ENCODE results near the gene HLF. TPM values are rescaled to one million over a fixed set of nuclear protein-coding genes. Genes with fewer than 3 reads are reported as not detected.
A peak's percentile ranks its signal among the peaks of the same experiment; 100 is the strongest.

Gene HLF
- total RNA-seq, 3 donors from 2014 or later, result 0.98 to 1.6 (median 1.0) TPM

- H3K27me3 Mint-ChIP-seq (ENCODE audit: low read depth), result peaks cover 16% of the 10 kb centered on the region
- peak; percentile 97 to 98 for ATAC-seq
- no peaks in the 10 kb centered on the region for H3K9me3 Mint-ChIP-seq
- peak; percentile 84 for DNase-seq
- H3K36me3 Mint-ChIP-seq (ENCODE audit: insufficient read depth), result no peaks in the 10 kb centered on the region
- peak overlapping the region; percentile 79 for H3K4me3 Mint-ChIP-seq
- H3K4me1 Mint-ChIP-seq (ENCODE audit: low read depth), result peaks cover 23% of the 10 kb centered on the region
Observed at GRCh38 chr17:55238179-55238930, 26.4 kb upstream of the HLF start.

- Mint-ChIP-seq H3K4me1 (ENCODE audit: low read depth) (peaks cover 23% of the 10 kb centered on the region), H3K4me3 (peak overlapping the region; percentile 79), H3K36me3 (ENCODE audit: insufficient read depth) (no peaks in the 10 kb centered on the region), H3K27me3 (ENCODE audit: low read depth) (peaks cover 21% of the 10 kb centered on the region), H3K9me3 (no peaks in the 10 kb centered on the region)
- ATAC-seq (peak; percentile 12), DNase-seq (no peak)
Observed at GRCh38 chr17:55238931-55239297, 25.8 kb upstream of the HLF start.

- no peak for ATAC-seq
- H3K4me3 Mint-ChIP-seq, result no peak overlapping the region
Observed at GRCh38 chr17:55241097-55241496, 23.7 kb upstream of the HLF start.

GRCh38 chr17:55242476-55242875 is 22.3 kb upstream of the HLF start:
- Mint-ChIP-seq H3K27me3 (ENCODE audit: low read depth) (peaks cover 30% of the 10 kb centered on the region), H3K36me3 (ENCODE audit: insufficient read depth) (no peaks in the 10 kb centered on the region)
- DNase-seq, result no peak

More at GRCh38 chr17:55241097-55241496, 23.7 kb upstream of the HLF start:
- H3K27me3 Mint-ChIP-seq (ENCODE audit: low read depth), result peaks cover 30% of the 10 kb centered on the region
- DNase-seq, result no peak
- H3K36me3 Mint-ChIP-seq (ENCODE audit: insufficient read depth), result no peaks in the 10 kb centered on the region
- H3K9me3 Mint-ChIP-seq, result no peaks in the 10 kb centered on the region
- peaks cover 21% of the 10 kb centered on the region for H3K4me1 Mint-ChIP-seq (ENCODE audit: low read depth)

GRCh38 chr17:55245986-55246385 is 18.8 kb upstream of the HLF start:
- Mint-ChIP-seq H3K36me3 (ENCODE audit: insufficient read depth) (no peaks in the 10 kb centered on the region), H3K27me3 (ENCODE audit: low read depth) (peaks cover 28% of the 10 kb centered on the region), H3K9me3 (no peaks in the 10 kb centered on the region), H3K4me1 (ENCODE audit: low read depth) (no peaks in the 10 kb centered on the region), H3K4me3 (no peak overlapping the region)
- no peak for ATAC-seq
- no peak for DNase-seq

More at GRCh38 chr17:55242476-55242875, 22.3 kb upstream of the HLF start:
- ATAC-seq, result no peak
- Mint-ChIP-seq H3K4me3 (no peak overlapping the region), H3K9me3 (no peaks in the 10 kb centered on the region), H3K4me1 (ENCODE audit: low read depth) (peaks cover 10% of the 10 kb centered on the region)

- Mint-ChIP-seq H3K4me3 (no peak overlapping the region), H3K27me3 (ENCODE audit: low read depth) (peaks cover 28% of the 10 kb centered on the region), H3K36me3 (ENCODE audit: insufficient read depth) (no peaks in the 10 kb centered on the region), H3K4me1 (ENCODE audit: low read depth) (no peaks in the 10 kb centered on the region), H3K9me3 (no peaks in the 10 kb centered on the region)
- DNase-seq (no peak), ATAC-seq (no peak)
Observed at GRCh38 chr17:55246583-55246982, 18.2 kb upstream of the HLF start.

GRCh38 chr17:55248077-55248476 is 16.7 kb upstream of the HLF start:
- no peak for ATAC-seq
- H3K4me1 Mint-ChIP-seq (ENCODE audit: low read depth), result no peaks in the 10 kb centered on the region
- no peak overlapping the region for H3K4me3 Mint-ChIP-seq
- DNase-seq, result no peak
- no peaks in the 10 kb centered on the region for H3K36me3 Mint-ChIP-seq (ENCODE audit: insufficient read depth)
- H3K9me3 Mint-ChIP-seq, result no peaks in the 10 kb centered on the region
- H3K27me3 Mint-ChIP-seq (ENCODE audit: low read depth), result peaks cover 22% of the 10 kb centered on the region

- peaks cover 10% of the 10 kb centered on the region for H3K27me3 Mint-ChIP-seq (ENCODE audit: low read depth)
- H3K4me1 Mint-ChIP-seq (ENCODE audit: low read depth), result no peaks in the 10 kb centered on the region
- H3K9me3 Mint-ChIP-seq, result no peaks in the 10 kb centered on the region
- DNase-seq (no peak), ATAC-seq (no peak)
- no peaks in the 10 kb centered on the region for H3K36me3 Mint-ChIP-seq (ENCODE audit: insufficient read depth)
- H3K4me3 Mint-ChIP-seq, result no peak overlapping the region
Observed at GRCh38 chr17:55249861-55250260, 14.9 kb upstream of the HLF start.

- Mint-ChIP-seq H3K9me3 (peaks cover 3% of the 10 kb centered on the region), H3K27me3 (ENCODE audit: low read depth) (peaks cover 22% of the 10 kb centered on the region), H3K4me1 (ENCODE audit: low read depth) (no peaks in the 10 kb centered on the region), H3K36me3 (ENCODE audit: insufficient read depth) (no peaks in the 10 kb centered on the region), H3K4me3 (no peak overlapping the region)
- DNase-seq, result no peak
- ATAC-seq, result no peak
Observed at GRCh38 chr17:55254375-55254774, 10.4 kb upstream of the HLF start.

GRCh38 chr17:55258578-55259135 is 6.1 kb upstream of the HLF start:
- Mint-ChIP-seq H3K27me3 (ENCODE audit: low read depth) (peaks cover 51% of the 10 kb centered on the region), H3K36me3 (ENCODE audit: insufficient read depth) (no peaks in the 10 kb centered on the region), H3K4me1 (ENCODE audit: low read depth) (peaks cover 5% of the 10 kb centered on the region), H3K9me3 (peaks cover 8% of the 10 kb centered on the region), H3K4me3 (no peak overlapping the region)
- ATAC-seq (no peak), DNase-seq (no peak)

GRCh38 chr17:55259684-55260111 is 5.1 kb upstream of the HLF start:
- DNase-seq (no peak), ATAC-seq (no peak)
- peaks cover 55% of the 10 kb centered on the region for H3K27me3 Mint-ChIP-seq (ENCODE audit: low read depth)
- no peak overlapping the region for H3K4me3 Mint-ChIP-seq
- no peaks in the 10 kb centered on the region for H3K36me3 Mint-ChIP-seq (ENCODE audit: insufficient read depth)
- peaks cover 8% of the 10 kb centered on the region for H3K9me3 Mint-ChIP-seq
- H3K4me1 Mint-ChIP-seq (ENCODE audit: low read depth), result peaks cover 15% of the 10 kb centered on the region

GRCh38 chr17:55261311-55261710 is 3.4 kb upstream of the HLF start:
- Mint-ChIP-seq H3K4me1 (ENCODE audit: low read depth) (peaks cover 19% of the 10 kb centered on the region), H3K4me3 (no peak overlapping the region), H3K27me3 (ENCODE audit: low read depth) (peaks cover 57% of the 10 kb centered on the region), H3K36me3 (ENCODE audit: insufficient read depth) (no peaks in the 10 kb centered on the region), H3K9me3 (peaks cover 8% of the 10 kb centered on the region)
- ATAC-seq (no peak), DNase-seq (no peak)

GRCh38 chr17:55263569-55264277 is 1.0 kb upstream of the HLF start:
- peak overlapping the region; percentile 73 for H3K4me3 Mint-ChIP-seq

GRCh38 chr17:55264278-55264644 is 499 bp upstream of the HLF start:
- DNase-seq (no peak), ATAC-seq (peak in 1 of 2 donors; percentile 3)
- no peaks in the 10 kb centered on the region for H3K36me3 Mint-ChIP-seq (ENCODE audit: insufficient read depth)
- peaks cover 58% of the 10 kb centered on the region for H3K27me3 Mint-ChIP-seq (ENCODE audit: low read depth)
- peak overlapping the region; percentile 73 for H3K4me3 Mint-ChIP-seq
- H3K9me3 Mint-ChIP-seq, result peaks cover 5% of the 10 kb centered on the region
- peaks cover 19% of the 10 kb centered on the region for H3K4me1 Mint-ChIP-seq (ENCODE audit: low read depth)

More at GRCh38 chr17:55263569-55264277, 1.0 kb upstream of the HLF start:
- ATAC-seq (no peak), DNase-seq (no peak)
- H3K9me3 Mint-ChIP-seq, result peaks cover 5% of the 10 kb centered on the region
- H3K27me3 Mint-ChIP-seq (ENCODE audit: low read depth), result peaks cover 60% of the 10 kb centered on the region
- H3K4me1 Mint-ChIP-seq (ENCODE audit: low read depth), result peaks cover 19% of the 10 kb centered on the region
- H3K36me3 Mint-ChIP-seq (ENCODE audit: insufficient read depth), result no peaks in the 10 kb centered on the region

Data from activated T-cell treated with anti-CD3 and anti-CD28 coated beads, Interleukin-2, amount 50 U/mL, for 4 hours (primary cell).